ENCODE measurements around the gene SHANK1.

SHANK1 gene

DNA sequence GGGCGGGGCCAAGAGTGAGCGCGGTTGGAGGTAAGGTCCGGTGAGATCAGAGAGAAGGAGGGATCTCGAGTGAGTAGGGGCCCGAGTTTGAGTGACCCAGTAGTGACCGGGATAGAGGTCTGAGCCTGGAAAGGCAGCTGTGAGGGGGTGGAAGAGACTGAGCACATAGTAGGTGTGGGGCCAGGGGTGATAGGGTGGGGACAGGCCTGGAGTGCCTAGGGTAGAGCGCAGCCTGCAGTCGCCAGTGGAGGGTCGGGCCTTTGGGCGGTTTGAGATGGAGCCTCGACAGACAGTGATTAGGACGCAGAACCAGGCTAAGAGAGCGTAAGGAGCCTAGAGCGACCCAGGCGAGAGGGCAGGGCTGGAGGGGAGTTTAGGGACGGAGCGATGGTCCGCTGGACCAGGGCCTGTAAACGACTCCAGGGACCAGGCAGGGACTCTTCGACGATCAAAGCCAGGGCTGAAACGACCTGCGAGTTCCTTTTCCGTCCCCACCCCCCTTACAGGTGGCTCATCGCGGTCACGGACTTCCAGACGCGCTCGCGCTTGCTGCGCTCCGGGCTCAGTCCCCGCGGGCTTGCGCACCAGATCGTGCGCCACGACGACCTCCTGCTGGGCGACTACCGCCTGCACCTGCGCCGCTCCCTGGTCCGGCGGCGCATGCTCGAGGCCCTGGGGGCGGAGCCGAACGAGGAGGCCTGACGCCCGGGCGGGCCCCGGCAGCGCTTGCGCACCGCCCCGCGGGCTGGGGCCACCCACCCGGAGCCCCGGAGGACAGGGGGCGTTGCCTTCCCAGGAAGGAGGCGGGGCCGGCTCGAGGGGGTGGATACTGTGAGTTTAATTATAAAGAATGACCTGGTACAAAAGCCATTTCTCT, 60.9 kb downstream of the SHANK1 start:
- peak; percentile 79 for DNase-seq

DNA sequence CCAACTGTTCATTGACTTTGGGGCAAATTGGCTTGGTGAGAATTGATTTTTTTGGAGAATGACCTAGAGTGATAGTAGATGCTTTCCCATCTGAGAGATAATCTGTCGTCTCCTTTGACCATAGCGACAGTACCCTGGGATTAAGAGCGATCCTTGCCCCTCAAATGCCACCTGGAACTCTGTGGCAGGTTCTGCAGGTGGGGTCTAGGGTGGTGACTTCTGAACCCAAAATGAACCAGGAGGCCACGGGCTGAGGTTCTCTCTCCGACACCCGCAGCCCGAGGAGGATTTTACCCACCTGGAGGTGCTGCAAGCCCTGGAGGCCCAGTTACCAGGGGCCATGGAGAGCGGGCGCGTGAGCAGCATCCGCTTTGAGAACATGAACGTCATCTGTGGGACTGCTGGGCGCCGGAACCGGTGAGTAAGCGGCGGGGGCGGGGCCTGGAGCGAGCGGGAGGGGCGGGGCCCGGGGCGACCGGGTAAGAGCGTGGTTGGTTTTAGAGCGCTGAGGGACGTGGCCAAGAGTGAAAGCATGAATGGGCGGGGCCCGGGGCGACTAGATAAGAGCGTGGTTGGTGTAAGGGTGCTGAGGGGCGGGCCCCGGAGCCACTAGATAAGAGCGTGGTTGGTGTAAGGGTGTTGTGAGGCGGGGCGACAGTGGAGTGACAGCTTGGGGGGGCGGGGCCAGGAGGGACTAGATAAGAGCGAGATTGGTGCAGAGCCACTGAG, 61.7 kb downstream of the SHANK1 start:
- DNase-seq, result peak; percentile 99

DNA sequence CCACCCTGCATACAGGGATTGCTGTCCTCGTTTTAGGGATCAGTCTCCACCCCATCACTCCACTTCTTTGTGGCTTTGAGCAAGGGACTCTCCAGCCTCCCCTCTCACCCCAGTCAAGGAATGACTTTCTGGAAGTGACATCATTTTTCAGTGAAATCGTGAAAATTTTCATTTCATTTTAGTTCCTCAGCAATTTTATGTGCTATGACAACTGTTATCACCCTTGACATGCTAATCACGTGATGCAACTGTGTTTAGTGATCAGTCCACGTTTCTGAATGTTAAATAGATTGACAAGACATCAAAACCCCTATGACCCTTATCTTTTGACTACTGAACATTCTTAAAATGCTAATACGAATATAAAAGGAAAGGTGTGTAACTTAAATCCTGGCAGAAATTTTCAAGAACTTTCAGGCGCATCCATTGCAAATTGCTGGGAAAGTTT, 62.4 kb downstream of the SHANK1 start:
- no peak for DNase-seq

DNA sequence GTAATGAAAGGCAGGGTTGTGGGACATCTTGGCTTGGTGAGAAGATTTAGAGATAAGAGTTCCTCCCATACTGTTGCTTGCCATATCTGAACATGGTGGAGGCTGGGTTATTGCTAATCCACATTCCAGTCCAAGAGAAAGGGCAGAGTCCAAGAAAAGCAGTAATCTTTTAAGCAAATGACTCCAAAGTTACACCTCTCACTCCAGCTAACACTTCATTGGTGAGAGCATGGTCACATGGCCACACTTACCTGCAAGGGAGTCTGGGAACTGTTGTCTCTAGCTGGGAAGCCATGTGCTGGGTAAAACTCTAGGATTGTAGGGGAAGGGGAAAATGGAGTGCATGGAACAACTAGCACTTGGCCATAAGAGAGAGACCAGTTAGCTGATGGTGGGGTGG, 64.7 kb downstream of the SHANK1 start:
- no peak for DNase-seq

DNA sequence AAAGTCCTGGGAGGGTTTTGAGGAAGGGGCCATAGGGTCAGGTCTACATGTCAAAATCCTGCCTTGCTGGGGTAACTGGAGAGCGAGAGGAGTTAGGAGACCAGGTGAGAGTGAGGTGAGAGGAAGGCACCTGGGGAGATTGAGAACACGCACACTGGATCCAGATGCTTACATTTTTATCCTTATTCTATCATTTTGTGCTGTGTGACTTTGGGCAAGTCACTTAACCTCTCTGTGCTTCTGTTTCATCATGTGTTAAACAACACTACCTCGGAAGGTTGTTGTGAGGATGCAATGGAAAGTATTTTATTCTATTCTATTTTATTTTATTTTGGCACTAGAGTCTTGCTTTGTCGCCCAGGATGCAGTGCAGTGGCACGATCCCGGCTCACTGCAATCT, 66.9 kb downstream of the SHANK1 start:
- no peak for DNase-seq

DNA sequence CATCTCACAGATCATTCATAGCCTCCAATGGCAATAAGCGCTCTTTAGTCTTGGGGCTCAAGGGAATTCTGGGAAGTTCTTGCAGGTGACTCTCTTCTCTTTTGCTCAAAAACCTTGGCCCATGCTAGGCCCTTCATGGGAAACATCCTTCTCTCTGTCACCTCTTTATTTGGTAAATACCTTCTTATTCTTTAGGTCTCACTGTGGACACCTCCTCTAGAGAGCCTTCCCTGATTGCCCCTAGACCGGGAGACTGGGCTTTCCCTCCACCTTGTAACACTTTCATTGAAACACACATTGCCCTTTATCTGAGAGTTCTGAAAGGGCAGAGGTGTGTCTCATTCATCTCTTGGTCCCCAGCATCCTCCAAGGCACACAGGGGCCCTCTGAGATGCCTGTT, 68.4 kb downstream of the SHANK1 start:
- no peak for DNase-seq

DNA sequence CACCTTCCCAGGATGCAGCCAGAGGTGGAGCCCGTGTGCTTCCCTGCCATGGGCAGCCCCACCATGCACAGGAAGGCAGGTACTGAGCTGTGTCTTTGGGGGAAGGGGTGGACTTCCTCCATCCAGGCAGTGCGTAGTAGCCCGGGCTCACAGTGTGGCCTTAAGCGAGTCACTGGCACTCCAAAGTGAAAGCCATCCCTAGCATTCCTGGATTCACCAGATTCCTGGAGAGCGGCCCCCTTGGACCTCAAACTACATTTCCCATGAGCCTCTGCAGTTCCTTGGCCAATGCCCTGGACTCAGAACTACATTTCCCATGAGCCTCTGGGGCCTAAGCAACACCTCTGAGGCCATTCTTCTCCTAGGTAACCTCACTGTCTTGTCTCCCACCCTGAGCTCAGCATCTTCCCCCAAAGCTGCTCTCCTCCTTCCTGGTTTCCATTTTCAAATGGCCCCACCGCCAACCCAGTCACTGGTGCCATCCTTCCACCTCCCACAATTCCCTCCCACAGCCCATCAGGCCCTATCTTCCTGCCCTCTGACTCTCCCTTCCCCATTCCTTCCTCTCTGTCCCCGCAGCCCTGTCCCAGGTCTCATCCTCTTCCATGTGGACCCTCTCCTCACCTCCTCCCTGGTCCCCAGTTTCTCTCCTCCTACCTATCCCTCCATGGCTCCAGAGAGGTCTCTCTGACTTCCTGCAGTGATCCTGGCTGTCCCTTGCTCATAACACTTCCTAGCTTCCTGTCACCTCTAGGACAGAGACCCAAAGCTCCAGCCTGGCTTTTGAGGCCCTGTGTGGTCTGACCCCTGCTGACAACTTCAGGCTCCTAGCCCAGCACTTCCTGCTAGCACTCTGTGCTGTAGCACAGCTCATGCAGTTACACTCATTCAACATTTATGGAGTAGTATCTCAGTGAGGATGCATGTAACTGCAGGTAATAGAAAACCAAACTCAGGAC, 69.9 kb downstream of the SHANK1 start, which contains the start of gene C19orf81:
Gene C19orf81 (plus strand): TSS at position 13 of the 959 bp plus-strand sequence. CDS start 0 bp downstream, at position 13.
- DNase-seq, result peak; percentile 14

DNA sequence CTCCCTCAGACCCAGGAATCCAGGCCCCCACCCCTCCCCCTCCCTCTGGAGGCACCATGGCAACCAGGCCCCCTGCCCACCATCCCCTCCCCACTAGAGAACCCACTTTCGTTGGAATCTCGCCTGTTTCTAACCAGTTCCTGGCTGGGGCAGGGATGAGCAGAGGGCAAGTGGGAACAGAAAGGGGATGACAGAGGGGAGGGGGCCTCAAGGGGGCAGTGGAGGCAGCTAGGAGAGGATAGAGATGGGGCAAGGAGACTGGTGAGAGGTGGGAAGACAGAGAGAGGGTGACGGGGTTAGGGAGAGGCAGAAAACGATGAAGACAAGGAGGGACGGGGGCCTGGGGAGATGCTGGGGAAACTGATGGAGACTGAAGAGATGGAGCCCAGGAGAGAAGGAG, 70.9 kb downstream of the SHANK1 start:
- DNase-seq, result no peak

DNA sequence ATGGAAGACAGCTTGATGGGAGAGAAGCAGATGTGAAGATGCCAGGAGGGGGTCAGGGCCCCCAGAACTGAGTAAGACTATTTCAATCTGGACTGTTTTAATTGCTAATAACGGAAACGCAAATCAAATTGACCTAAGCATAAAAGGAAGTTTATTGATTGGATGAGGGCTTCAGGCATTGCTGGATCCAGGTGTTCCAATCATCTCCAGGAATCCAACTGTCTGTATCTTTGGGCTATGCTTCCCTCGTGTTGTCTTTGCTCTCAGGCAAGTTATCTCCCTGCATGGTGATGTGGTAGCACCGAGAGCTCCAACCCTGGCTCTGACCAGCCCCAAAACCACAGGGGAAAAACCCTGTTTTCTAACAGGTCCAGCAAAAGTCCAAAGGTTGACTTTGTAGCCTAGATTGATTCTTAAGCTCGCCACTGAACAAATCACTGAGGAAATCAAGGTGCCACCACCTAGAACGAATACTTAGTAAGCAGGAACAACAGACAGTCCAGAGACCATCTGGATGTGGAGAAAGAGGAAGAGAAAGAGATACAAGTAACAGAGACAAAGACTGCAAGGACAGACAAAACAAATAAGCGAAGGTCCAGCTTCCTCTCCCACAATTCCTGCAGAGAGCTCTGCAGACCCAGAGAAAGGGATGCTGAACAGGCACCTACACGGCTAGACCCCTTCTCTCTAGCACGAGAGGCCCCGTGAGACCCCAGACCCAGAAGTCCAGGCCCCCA, 71.6 kb downstream of the SHANK1 start:
- no peak for DNase-seq

DNA sequence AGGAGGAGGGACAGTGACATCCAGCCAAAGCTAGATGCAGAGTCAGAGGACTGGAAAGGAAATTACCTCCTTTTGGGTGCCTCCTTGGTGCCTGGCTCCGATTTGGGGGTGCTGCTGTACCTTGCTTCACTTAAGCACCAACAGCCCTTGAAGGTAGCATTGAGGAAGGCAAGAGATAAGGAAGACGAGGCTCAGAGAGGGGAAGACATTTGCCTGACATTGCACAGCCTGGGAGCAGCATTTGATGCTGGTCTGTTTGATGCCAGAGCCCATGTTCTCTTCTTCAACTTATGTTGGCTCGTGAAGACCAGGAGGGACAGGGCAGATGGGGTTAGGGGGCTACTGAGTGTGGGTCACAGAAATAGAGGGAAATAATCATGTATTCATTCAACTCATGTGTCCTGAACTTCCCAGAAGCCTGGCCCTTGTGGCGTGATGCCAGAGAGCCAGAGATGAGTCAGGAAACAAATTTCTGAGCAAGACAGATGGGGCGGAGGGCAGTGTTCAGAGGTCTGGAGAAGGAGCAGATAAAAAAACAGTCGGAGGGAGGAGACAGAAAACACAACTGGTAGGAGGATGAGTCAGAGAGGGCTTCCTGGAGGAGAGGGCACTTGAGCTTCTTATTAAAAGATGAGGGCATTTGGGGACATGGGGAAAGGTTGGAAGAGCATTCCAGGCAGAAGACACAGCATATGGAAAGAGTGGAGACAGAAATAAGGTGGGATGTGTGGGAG, 73.4 kb downstream of the SHANK1 start:
- peak; percentile 62 for DNase-seq

DNA sequence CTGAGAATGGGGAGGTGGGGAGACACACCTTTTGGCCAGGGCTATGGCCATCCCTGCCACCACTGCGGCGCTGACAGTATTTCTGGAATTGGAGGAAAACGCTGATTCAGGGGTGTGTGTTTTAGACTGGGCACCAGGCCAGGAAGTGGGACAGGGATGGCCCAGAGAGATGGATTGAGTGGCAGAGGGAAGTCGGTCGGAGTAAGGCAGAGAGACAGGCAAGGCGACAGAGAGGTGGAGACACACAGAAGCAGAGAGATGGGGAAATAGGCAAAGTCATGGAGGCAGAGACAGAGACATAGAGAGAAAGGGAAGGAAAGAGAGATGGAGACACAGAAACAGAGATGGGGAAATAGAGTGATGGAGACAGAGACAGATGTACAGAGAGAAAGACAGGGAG, 74.5 kb downstream of the SHANK1 start:
- DNase-seq, result no peak

DNA sequence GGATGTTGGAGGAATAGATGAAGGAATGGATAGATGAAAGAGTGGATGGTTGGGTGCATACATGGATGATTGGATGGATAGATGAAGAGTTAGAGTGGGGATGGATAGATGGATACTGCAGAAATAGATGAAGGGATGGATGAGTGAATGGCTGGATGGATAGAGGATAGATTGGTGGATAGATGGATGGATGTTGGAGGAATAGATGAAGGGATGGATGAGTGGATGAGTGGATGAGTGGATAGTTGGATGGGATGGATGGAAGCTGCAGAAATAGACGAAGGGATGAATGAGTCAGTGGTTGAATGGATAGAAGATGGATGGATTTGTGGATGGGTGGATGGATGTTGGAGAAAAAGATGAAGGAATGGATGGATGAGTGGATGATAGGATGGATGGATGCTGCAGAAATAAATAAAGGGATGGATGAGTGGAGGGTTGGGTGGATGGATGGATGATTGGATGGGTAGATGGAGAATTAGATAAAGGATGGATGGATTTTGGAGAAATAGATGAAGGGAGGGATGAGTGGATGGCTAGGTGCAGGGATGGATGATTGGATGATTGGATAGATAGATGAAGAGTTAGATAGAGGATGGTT, 75.2 kb downstream of the SHANK1 start:
- no peak for DNase-seq

DNA sequence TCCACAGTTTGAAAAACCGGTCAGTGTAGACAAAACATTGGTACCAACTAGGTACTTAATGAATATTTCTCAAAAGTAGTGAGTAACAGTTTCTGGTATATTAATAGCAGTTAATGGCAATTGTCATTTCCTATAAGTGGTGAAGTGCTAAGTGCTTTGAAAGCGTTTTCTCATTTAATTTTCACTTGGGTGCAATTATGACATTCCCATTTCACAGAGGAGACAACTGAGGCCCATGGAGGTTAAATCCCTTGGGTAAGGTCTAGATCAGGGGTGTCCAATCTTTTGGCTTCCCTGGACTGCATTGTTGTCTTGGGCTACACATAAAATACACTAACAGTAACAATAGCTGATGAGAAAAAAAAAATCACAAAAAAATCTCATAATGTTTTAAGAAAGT, 79.2 kb downstream of the SHANK1 start:
- DNase-seq, result no peak

DNA sequence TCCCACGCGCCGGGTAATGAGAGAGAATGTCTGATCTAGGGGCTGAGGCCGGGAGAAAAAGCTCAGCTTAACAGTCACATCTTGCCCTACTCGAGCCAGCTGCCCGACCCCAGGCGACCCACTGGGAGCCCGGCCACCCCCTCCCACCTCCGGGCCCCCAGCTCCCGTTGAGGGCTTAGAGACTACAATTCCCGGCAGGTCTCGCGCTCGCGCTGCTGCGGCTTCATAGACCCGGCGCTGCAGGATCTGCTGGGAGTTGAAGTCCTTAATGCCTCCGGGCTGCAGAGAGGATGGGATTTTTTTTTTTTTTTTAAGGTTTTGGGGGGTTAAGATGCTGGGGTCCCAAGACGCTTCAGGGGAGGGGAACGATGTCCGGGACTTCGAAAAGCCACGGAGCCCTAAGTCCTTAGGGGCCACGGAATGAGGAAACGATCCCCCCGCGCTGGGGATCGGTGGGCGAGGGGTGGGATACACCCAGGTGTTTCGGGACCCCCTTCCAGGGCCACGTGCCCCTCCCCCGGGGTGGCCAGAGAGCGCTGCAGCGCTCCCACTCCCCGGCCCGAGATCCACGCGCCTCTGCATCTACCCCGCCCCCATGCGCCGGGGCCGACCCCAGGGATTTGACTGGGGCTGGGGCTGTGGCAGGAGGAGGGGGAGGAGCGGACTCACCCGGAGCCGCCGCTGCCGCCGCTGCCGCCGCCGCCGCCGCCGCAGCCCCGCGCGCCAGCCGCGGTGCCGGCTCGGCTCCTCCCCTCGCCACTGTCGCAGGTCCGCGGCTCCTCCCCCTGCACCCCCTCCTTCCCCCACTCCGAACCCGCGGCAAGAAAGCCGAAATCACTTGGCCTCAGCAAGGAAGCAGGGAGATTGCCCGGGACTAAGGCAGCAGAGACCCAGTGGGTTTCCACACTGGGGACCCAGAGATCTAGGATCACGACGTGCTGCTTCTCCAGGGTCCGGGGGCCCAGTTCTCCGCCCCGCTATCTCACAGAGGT, 80.2 kb downstream of the SHANK1 start, which contains the start of gene SYT3:
Gene SYT3 (minus strand): TSS at position 761 of the 992 bp plus-strand sequence. CDS start 2,470 bp downstream, outside the sequence.
- peak; percentile 25 for DNase-seq

DNA sequence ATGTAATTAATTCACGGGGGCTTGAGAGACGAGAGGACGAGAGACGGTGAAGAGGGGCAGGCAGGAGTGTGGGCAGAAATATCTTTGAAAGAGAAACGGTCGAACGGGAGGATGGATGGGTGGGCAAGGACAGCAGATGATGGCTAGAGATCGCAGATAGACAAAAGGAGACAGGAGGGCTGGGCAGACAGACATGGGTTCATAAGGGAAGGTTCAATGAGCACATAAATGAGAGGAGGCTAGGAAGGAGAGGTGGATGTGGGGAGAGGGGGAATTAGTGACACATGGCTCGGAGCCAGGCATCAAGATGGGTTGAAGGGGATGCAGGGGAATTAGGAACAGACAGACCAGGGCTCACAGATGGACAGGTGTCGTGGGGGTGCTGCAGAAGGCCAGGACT, 81.0 kb downstream of the SHANK1 start:
- DNase-seq, result no peak

DNA sequence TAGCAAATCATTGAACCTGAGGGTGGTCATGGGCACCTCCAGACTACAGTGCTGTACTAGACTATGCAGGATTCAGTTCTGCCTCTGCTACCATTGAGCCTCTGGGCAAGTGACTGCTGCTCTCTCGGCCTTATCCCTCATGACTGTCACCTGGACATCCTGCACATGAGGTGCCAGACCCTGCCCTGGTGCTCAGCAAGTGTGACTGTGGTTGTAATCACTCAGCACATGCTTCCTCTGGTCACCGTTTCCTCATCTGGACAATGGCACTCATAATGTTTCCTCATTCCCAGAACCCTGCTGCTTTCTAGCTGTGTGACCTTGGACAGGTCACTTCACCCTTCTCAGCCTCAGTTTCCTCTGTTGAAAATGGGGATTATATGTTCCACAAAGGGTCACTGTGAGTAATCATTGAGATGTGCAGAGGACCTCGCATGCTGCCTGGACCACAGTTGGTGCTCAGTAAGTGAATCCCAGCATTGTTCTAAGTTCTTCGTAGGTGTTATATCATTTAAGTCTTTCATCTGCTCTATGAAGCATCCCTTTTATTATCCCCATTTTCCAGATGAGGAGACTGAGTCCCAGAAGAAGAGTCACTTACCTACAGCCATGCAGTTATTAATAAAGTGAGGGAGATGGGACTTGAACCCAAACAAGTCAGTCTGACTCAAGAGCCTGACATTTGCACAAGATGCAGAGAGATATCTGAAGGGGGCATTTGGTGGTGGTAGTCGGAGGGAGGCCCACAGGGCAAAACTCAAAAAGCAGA, 83.1 kb downstream of the SHANK1 start:
- no peak for DNase-seq

DNA sequence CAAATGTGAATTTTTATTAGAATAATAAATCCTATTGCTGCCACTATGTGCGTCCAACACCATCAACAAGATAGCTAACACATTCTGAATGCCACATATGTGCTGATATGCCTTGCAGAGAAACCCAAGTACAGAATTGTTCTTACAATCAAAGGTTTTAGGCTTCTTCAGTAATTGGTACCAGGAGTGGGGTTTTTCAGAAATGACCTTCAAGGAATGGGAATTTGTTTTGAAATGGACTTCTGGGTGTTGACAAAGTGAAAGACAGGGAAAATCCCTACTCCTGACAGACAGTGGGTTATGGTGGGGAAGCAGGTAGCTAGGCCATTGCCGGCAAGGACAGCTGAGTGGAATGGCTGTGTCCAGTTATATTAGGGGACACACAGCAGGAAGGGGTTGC, 85.6 kb downstream of the SHANK1 start:
- no peak for DNase-seq

DNA sequence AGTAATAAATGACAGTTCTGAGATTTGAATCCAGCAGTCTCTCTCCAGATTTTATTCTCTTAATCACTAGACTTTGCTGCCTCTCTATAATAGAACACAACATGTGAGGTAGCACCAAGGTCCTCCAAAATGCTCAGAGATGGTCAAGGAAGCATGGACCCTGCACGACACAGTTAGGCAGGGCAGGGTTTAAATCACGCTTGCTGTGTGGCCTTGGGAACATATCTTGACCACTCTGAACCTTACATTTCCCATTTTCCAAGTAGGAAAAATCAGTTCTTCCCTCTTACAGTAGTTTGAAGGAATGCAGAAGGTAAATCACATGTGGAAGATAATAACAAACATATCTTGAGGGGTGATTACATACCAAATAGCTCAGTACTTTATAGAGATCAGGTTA, 86.2 kb downstream of the SHANK1 start:
- no peak for DNase-seq
